Cerebellar nuclear complex (tissue), 1 donor: ENCODE measurements around the gene DNAAF2.
"Not testable (repeated sequence)": the region's sequence is repeated elsewhere in the genome, so short reads cannot be mapped to it uniquely, and the experiment has no call there.

Experiments
- DNase-seq, 2 experiments: peaks; one replicate each; lab custom pipeline; 2025; lab: John Stamatoyannopoulos, UW

DNAAF2 gene

GRCh38 chr14:49584981-49585640, 49.9 kb downstream of the DNAAF2 start:
- not testable (repeated sequence) for DNase-seq

- DNase-seq, result no peak
These were observed 51.0 kb downstream of the DNAAF2 start for GRCh38 chr14:49584058-49584457.

GRCh38 chr14:49583629-49584028, 51.4 kb downstream of the DNAAF2 start:
- DNase-seq, result no peak

GRCh38 chr14:49582113-49582977, 52.7 kb downstream of the DNAAF2 start:
- DNase-seq, result no peak

GRCh38 chr14:49581209-49582112, 53.6 kb downstream of the DNAAF2 start:
- no peak for DNase-seq

- DNase-seq, result no peak
These were observed 55.2 kb downstream of the DNAAF2 start for GRCh38 chr14:49579841-49580240.

- DNase-seq, result no peak
These were observed 56.9 kb downstream of the DNAAF2 start for GRCh38 chr14:49578141-49578540.
